Activated T-helper 17 cell treated with anti-CD3 and anti-CD28 coated beads, Interleukin-2, amount 50 U/mL, for 72 hours (primary cell): ENCODE results near the gene TMEM220. TPM values are rescaled to one million over a fixed set of nuclear protein-coding genes. Genes with fewer than 3 reads are reported as not detected.

Source experiments
- ATAC-seq: fragments of 150-1000 bp; cut with Tn5 transposase; replicated peaks from 2 replicates; pipeline ENCODE4 v1.10.0; 2021; ENCODE audit warnings: mild to moderate bottlenecking, moderate library complexity
- H3K27ac Mint-ChIP-seq: one replicate; pipeline ENCODE4 v1.8.0; 2022; ENCODE audit warnings: mixed read lengths
- H3K27me3 Mint-ChIP-seq: one replicate; pipeline ENCODE4 v1.8.0; 2022; ENCODE audit warnings: mixed read lengths
- H3K36me3 Mint-ChIP-seq: one replicate; pipeline ENCODE4 v1.8.0; 2022; ENCODE audit warnings: low read depth, mild to moderate bottlenecking, mixed read lengths
- H3K4me1 Mint-ChIP-seq: one replicate; pipeline ENCODE4 v1.8.0; 2022; ENCODE audit warnings: mixed read lengths
- H3K4me3 Mint-ChIP-seq: one replicate; pipeline ENCODE4 v1.8.0; 2022; ENCODE audit warnings: mild to moderate bottlenecking, mixed read lengths
- H3K9me3 Mint-ChIP-seq: one replicate; pipeline ENCODE4 v1.8.0; 2022; ENCODE audit warnings: mixed read lengths
- total RNA-seq, 2 donors: library from RNA; stranded (reverse); gene quantifications; one replicate each; pipeline ENCODE4 v1.2.3, GENCODE V29; 2022

Gene TMEM220
- total RNA-seq, 2 donors from 2014 or later, result 0.40 to 0.41 TPM

DNA sequence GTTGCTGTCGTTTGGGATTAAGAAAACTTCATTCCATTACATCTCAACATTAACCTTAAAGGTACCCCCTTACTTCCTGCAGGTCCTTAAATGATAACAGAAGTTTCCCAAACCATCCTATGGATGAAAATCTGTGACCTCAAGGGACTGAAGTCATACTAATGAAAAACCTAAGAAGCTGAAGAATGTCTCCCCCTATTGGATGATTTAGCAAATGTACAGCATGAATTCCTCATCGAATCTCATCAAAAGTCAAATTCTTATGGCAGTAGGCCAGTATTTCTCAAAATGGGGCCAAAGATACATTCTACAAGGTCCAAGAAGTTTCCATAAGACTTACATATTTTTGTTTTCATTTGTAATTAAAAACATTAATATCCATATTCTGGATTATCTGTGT, 46.0 kb downstream of the TMEM220 start:
- Mint-ChIP-seq H3K4me1 (no peaks in the 10 kb centered on the region), H3K27me3 (no peaks in the 10 kb centered on the region), H3K27ac (no peak overlapping the region), H3K36me3 (peaks cover 100% of the 10 kb centered on the region), H3K9me3 (no peaks in the 10 kb centered on the region), H3K4me3 (no peak overlapping the region)
- ATAC-seq, result no peak

DNA sequence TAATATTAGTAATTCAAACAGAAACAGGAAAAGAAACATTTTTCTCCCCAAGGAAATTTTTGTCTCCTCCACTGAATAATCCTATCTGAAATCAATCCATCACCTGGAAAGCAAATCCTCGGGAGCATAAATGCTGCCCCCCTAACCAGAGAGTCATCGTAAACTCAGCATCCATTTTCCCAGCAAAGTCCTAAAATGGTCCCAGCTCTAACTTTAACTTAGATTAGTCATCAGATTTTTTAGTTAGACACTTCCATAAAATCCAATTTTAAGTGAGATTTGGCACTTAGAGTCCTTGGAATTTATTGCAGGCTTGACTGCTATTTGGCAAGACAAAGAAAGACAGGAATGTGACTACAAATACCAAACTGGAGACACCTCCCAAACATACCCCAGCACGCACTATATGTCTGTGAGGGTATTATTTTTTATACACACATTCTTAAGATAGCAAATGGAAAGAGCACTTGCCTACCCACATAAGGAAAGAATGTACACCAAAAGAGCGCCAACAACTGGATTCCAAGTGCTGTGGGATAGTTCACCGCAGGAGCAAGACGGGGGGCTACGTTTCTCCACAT, 47.9 kb downstream of the TMEM220 start:
- Mint-ChIP-seq H3K4me3 (no peak overlapping the region), H3K27me3 (no peaks in the 10 kb centered on the region), H3K36me3 (peaks cover 100% of the 10 kb centered on the region), H3K9me3 (no peaks in the 10 kb centered on the region), H3K27ac (no peak overlapping the region), H3K4me1 (no peaks in the 10 kb centered on the region)
- no peak for ATAC-seq

DNA sequence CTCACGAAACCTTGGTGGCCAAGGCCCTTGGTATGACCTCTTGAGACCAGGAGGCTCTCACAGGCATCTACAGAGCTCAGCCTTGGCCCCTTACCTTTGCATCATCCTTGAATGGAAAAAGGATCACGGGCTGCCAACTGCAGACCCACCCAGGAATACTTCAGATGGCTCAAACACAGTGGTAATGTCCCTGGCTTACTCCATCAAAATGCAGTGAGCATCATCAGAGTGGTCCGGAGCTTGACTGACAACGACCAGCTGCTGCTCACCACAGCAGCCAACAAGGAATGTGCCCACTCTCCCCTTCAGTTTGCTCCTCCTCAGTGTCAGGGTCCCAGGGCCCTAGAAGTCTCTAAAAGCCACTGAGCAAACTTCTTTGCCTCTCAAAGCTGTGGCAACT, 55.1 kb downstream of the TMEM220 start:
- H3K4me1 Mint-ChIP-seq, result no peaks in the 10 kb centered on the region
- no peak overlapping the region for H3K4me3 Mint-ChIP-seq
- peaks cover 69% of the 10 kb centered on the region for H3K36me3 Mint-ChIP-seq
- H3K27me3 Mint-ChIP-seq, result no peaks in the 10 kb centered on the region
- no peaks in the 10 kb centered on the region for H3K9me3 Mint-ChIP-seq
- no peak for ATAC-seq
- H3K27ac Mint-ChIP-seq, result no peak overlapping the region

DNA sequence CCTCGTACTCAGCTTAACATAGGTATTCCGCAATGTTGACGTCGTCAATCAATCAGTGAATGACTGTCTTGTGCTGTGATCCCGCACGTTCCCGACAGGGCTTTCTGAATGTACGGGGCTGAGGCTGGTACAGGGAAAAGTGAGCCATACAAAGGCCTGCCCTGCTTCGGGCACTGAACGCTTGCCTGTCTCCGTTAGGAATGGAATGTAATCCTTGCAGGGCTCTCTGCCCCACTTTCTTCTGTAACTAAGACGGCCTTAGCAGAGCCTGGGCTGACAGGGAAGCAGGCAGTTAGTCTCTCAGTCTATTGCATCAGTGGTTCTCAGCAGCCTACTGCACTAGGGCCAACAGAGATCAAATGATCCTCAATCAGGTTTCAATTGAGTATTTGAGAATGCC, 56.5 kb downstream of the TMEM220 start:
- no peak overlapping the region for H3K27ac Mint-ChIP-seq
- no peaks in the 10 kb centered on the region for H3K4me1 Mint-ChIP-seq
- no peak for ATAC-seq
- H3K4me3 Mint-ChIP-seq, result no peak overlapping the region
- peaks cover 55% of the 10 kb centered on the region for H3K36me3 Mint-ChIP-seq
- no peaks in the 10 kb centered on the region for H3K9me3 Mint-ChIP-seq
- no peaks in the 10 kb centered on the region for H3K27me3 Mint-ChIP-seq

DNA sequence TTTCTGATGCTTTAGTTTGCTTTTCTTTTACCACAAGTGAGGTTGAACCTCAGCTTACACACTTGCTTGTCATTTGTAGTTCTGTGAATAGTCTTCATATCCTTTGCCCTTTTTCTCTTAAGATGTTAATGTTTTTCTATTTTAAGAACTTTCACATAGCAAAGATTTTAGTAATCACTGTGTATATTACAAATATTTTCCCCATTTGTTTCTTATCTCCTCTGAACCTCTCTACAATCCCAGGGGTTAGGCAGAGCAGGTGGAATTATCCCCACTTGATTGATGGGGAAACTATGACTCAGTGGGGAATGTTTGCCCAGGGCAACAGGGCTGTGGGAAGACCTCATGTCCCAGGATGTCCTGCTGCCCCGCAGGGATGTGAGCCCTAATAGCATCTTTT, 61.0 kb downstream of the TMEM220 start:
- no peak for ATAC-seq
- H3K27me3 Mint-ChIP-seq, result no peaks in the 10 kb centered on the region
- peaks cover 23% of the 10 kb centered on the region for H3K36me3 Mint-ChIP-seq
- H3K9me3 Mint-ChIP-seq, result no peaks in the 10 kb centered on the region
- no peaks in the 10 kb centered on the region for H3K4me1 Mint-ChIP-seq
- no peak overlapping the region for H3K27ac Mint-ChIP-seq
- H3K4me3 Mint-ChIP-seq, result no peak overlapping the region

DNA sequence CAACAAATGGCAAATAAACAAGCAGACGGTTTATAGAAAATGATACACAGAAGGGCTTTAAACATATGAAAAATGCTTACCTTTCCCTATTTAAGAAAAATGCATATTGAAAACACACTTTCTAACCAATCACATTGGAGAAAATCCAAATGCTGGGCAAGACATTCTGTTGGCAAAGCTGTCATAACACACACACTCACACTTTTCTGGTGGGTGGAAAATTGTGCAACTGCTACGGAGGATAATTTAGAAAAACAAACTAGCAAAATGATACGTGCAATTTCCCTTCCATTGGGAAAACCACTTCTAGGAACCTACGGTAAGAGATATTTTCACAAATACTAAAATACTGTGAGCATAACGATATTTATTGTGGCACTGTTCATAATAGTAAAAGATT, 62.9 kb downstream of the TMEM220 start:
- no peaks in the 10 kb centered on the region for H3K9me3 Mint-ChIP-seq
- peaks cover 5% of the 10 kb centered on the region for H3K36me3 Mint-ChIP-seq
- no peak overlapping the region for H3K27ac Mint-ChIP-seq
- no peak overlapping the region for H3K4me3 Mint-ChIP-seq
- H3K27me3 Mint-ChIP-seq, result no peaks in the 10 kb centered on the region
- H3K4me1 Mint-ChIP-seq, result no peaks in the 10 kb centered on the region
- no peak for ATAC-seq

DNA sequence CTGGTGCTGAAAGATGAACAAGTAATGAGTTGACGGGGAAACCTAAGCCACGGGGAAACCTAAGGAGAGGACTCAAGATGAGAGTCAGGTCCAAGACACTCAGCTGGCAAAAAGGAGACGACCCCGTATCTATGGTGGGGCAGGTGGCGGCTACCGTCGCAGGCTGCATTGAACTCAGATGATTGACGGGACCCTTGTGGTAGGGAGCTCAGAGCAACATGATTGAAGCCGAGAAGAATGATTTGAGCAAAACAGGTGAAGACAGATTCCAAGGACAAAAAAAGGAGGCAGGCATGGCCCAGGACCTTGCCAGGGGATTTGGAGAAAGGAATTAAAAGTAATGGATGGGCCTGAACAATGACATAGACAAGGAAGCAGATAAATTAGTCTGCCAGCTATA, 65.3 kb downstream of the TMEM220 start:
- no peak for ATAC-seq
- Mint-ChIP-seq H3K9me3 (no peaks in the 10 kb centered on the region), H3K27me3 (no peaks in the 10 kb centered on the region), H3K4me1 (no peaks in the 10 kb centered on the region), H3K27ac (no peak overlapping the region), H3K36me3 (peaks cover 8% of the 10 kb centered on the region), H3K4me3 (no peak overlapping the region)

Other genes with a start within 250 kb of the TMEM220 start
- not detected for gene MYH1, start 211.5 kb downstream of the TMEM220 start, total RNA-seq
- not detected for gene MYH2, start 180.4 kb downstream of the TMEM220 start, total RNA-seq
- 1 to 10 TPM; 1.6 to 3.0 TPM for gene MYH3, start 72.7 kb downstream of the TMEM220 start, total RNA-seq
- gene SCO1, start 32.5 kb downstream of the TMEM220 start, total RNA-seq, result 10 to 100 TPM; 18.3 to 38.6 TPM
- gene ADPRM, start 32.4 kb downstream of the TMEM220 start, total RNA-seq, result 10 to 100 TPM; 10.9 to 11.4 TPM
- gene TMEM238L, start 74.1 kb upstream of the TMEM220 start, total RNA-seq, result not detected
- gene PIRT, start 108.1 kb upstream of the TMEM220 start, total RNA-seq, result not detected